ENCODE measurements around the gene OAS3. TPM values are rescaled to one million over a fixed set of nuclear protein-coding genes. Genes with fewer than 3 reads are reported as not detected.

OAS3 gene, protein sequence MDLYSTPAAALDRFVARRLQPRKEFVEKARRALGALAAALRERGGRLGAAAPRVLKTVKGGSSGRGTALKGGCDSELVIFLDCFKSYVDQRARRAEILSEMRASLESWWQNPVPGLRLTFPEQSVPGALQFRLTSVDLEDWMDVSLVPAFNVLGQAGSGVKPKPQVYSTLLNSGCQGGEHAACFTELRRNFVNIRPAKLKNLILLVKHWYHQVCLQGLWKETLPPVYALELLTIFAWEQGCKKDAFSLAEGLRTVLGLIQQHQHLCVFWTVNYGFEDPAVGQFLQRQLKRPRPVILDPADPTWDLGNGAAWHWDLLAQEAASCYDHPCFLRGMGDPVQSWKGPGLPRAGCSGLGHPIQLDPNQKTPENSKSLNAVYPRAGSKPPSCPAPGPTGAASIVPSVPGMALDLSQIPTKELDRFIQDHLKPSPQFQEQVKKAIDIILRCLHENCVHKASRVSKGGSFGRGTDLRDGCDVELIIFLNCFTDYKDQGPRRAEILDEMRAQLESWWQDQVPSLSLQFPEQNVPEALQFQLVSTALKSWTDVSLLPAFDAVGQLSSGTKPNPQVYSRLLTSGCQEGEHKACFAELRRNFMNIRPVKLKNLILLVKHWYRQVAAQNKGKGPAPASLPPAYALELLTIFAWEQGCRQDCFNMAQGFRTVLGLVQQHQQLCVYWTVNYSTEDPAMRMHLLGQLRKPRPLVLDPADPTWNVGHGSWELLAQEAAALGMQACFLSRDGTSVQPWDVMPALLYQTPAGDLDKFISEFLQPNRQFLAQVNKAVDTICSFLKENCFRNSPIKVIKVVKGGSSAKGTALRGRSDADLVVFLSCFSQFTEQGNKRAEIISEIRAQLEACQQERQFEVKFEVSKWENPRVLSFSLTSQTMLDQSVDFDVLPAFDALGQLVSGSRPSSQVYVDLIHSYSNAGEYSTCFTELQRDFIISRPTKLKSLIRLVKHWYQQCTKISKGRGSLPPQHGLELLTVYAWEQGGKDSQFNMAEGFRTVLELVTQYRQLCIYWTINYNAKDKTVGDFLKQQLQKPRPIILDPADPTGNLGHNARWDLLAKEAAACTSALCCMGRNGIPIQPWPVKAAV
- 25.5 and 28.8 TPM in 2 replicates for total RNA-seq (2014; rRNA removed)
- percentile 76 among the genes with signal in this experiment for Bru-seq, nascent RNA
- BruChase-seq, experiment 1, labeled RNA remaining after a 6-hour chase = percentile 85 among the genes with signal in this experiment
- BruChase-seq, experiment 2, labeled RNA remaining after a 2-hour chase = percentile 95 among the genes with signal in this experiment
- long read RNA-seq, full-length matches to known transcripts = 33 of 352 reads
- long read RNA-seq, partial matches to known transcripts = 82 of 352 reads
- long read RNA-seq, other reads (novel, unspliced or antisense) = 237 of 352 reads

DNA sequence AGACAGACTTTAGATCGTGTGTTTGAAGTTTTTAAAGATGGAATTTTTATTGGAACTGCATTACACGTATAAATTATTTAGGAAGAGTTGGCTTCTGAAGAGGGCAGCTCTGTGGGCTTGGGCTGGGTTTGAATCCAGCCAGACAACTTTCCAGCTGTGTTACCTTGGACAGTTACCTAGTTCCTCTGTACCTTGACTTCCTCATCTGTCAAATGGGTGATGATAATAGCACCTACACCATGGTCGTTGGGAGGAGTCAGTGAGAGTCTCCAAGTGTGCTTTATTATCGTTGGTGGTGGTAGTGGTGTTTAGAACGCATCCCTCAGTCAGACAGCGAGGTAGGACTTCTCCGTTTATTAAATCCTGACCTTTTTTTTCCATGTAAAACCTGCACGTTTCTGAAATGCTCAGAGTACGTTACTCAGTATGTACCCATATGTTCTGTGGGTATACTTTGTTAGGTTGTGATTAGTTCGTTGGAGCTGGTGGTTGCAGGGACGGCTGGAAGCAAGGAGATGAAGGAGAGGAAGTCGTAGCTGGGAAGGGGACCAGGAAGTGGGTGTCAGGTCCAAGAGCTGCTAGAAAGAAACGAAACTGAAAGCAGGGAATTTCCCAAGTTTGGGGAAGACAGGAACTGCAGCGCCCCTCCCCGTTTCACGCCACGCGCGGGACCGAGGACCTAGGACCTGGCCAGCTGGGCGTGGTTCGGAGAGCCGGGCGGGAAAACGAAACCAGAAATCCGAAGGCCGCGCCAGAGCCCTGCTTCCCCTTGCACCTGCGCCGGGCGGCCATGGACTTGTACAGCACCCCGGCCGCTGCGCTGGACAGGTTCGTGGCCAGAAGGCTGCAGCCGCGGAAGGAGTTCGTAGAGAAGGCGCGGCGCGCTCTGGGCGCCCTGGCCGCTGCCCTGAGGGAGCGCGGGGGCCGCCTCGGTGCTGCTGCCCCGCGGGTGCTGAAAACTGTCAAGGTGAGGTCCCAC is at the start of gene OAS3:
TSS of gene OAS3 (plus strand) at position 734 of the 979 bp plus-strand sequence. CDS start at position 791, 57 bp downstream.
- POLR2A ChIA-PET (ENCODE audit: unreplicated experiment) = interaction anchor here (0.6 to 1.3 kb wide), 3 partner anchors 17 to 751 kb away, joined by 7 to 12 read pairs (median 7); partner anchors contain the start of gene OAS2

More for the DNA sequence above, at the start of gene OAS3:
- peak within 1 kb of the TSS; percentile 12 for H3K27ac ChIP-seq (ENCODE audit: low read length)
- no peaks in the 10 kb centered on the region for H3K9me2 ChIP-seq (replicated peaks; ENCODE audit: low read length)
- H4K20me1 ChIP-seq (ENCODE audit: low read length) = no peaks in the 10 kb centered on the region
- TF ChIP-seq EZH2 (IDR thresholded peaks at IDR 0.05; ENCODE audit: low read length, unreplicated experiment) = no peak
- 0 out of 2 replicates have a peak, but pooled peaks have one; percentile 14 for TF ChIP-seq CTCF (conservative IDR thresholded peaks at IDR 0.05; ENCODE audit: low read depth, low read length)
- H3K4me1 ChIP-seq (ENCODE audit: insufficient read depth, low read length) = peaks cover 17% of the 10 kb centered on the region
- H3K4me2 ChIP-seq (ENCODE audit: low read length) = peak within 1 kb of the TSS; percentile 92
- ATAC-seq (peak; percentile 85), DNase-seq (peak; percentile 87)
- H2AFZ ChIP-seq (ENCODE audit: low read length) = peak within 1 kb of the TSS; percentile 81
- no peaks in the 10 kb centered on the region for H3K9me3 ChIP-seq (ENCODE audit: low read length)
- no peaks in the 10 kb centered on the region for H3F3A ChIP-seq (ENCODE audit: low read length, unreplicated experiment)
- no peaks in the 10 kb centered on the region for H3K36me3 ChIP-seq (ENCODE audit: low read depth, low read length)
- H3K79me2 ChIP-seq (ENCODE audit: low read length) = peaks cover 8% of the 10 kb centered on the region; the same call in 1 of the 2 replicates
- H3K27me3 ChIP-seq (ENCODE audit: low read length) = no peaks in the 10 kb centered on the region
- BruUV-seq (replicated peaks) = TSS peak; percentile 99
- CTCF ChIA-PET = interaction anchor here (0.5 to 1.0 kb wide), 2 partner anchors 40 to 527 kb away, joined by 3 read pairs; no protein-coding TSS in a partner anchor
- peak within 1 kb of the TSS; percentile 84 for H3K4me3 ChIP-seq (ENCODE audit: low read length)
- intact Hi-C loops (cut with micrococcal nuclease) = loop anchor here (1.0 to 5.0 kb wide), 3 partner anchors 32 to 39 kb away; partner anchors contain the start of genes OAS1 and OAS2
- peak within 1 kb of the TSS; percentile 85 for H3K9ac ChIP-seq (ENCODE audit: low read length)
